HCT116 (cell line): ENCODE measurements around the gene SPAG8. TPM values are rescaled to one million over a fixed set of nuclear protein-coding genes. Genes with fewer than 3 reads are reported as not detected.

Experiments
- ATAC-seq: fragments of 200-7000 bp; cut with Tn5 transposase; 2 replicates; pipeline ENCODE4 v1.9.1; 2020; ENCODE audit warnings: mild to moderate bottlenecking, moderate library complexity
- BruUV-seq: library from RNA; stranded (reverse); fragments of 400-500 nt; replicated peaks from 2 replicates; lab custom pipeline; 2021; lab: Mats Ljungman, UMichigan
- CTCF ChIA-PET: fragments of 300-600 bp; sonication (Branson Sonifier 250); formaldehyde crosslinking; loops from one replicate; lab custom pipeline; 2021; ENCODE audit warnings: antibody characterized with exemption; lab: Charles Lee
- POLR2A ChIA-PET: fragments of 300-600, 350-600 bp; sonication (Branson Sonifier 250); formaldehyde crosslinking; loops from one replicate; lab custom pipeline; 2021; ENCODE audit warnings: antibody characterized with exemption; lab: Charles Lee
- RAD21 ChIA-PET, 2 experiments: fragments of 300-600 bp; sonication (Branson Sonifier 250); formaldehyde crosslinking; loops; one replicate each; lab custom pipeline; 2023; ENCODE audit warnings: low total read pairs in 2 of 2; ENCODE audit not compliant: uncharacterized antibody in 2 of 2, unreplicated experiment in 2 of 2, low non-redundant PET in 1 of 2; lab: Charles Lee
- DNase-seq: peaks from one replicate; pipeline ENCODE4 v3.0.0-alpha.2; 2010; ENCODE audit warnings: low read depth, low spot score
- H2AFZ ChIP-seq: fragments of 200-600 bp; shearing (Covaris generic), sonication (generic); 2 replicates; pipeline ENCODE4 v1.6.1; 2017; ENCODE audit warnings: low read depth, mixed run types, mixed read lengths, antibody characterized with exemption, low read length; ENCODE audit not compliant: poor library complexity, severe bottlenecking
- H3K27ac ChIP-seq: 2 replicates; pipeline ENCODE4 v1.5.1; 2012; ENCODE audit warnings: low read depth, low read length
- H3K27me3 ChIP-seq: fragments of 200-600 bp; sonication (generic); 2 replicates; pipeline ENCODE4 v1.6.1; 2016; ENCODE audit warnings: mixed run types, low read length, mixed read lengths; ENCODE audit not compliant: insufficient read depth
- H3K36me3 ChIP-seq, 2 experiments: fragments of 200-500 bp in 1 of 2; fragments of 200-600 bp in 1 of 2; sonication (Bioruptor generic) in 1 of 2; sonication (generic) in 1 of 2; 2 replicates each; pipeline versions ENCODE4 v1.5.1 to v1.6.1; 2014 to 2016; ENCODE audit warnings: low read length in 2 of 2, inconsistent platforms in 1 of 2, mixed read lengths in 1 of 2, mixed run types in 1 of 2; ENCODE audit not compliant: insufficient read depth in 2 of 2, control insufficient read depth in 1 of 2
- H3K4me1 ChIP-seq, 2 experiments: fragments of 200-600 bp in 1 of 2; sonication (generic) in 1 of 2; 2 replicates each; pipeline versions ENCODE4 v1.5.1 to v1.6.1; 2012 to 2017; ENCODE audit warnings: low read length in 2 of 2, inconsistent platforms in 1 of 2, mild to moderate bottlenecking in 1 of 2, mixed read lengths in 1 of 2, mixed run types in 1 of 2, moderate library complexity in 1 of 2; ENCODE audit not compliant: insufficient read depth in 2 of 2, control insufficient read depth in 1 of 2
- H3K4me2 ChIP-seq: fragments of 200-600 bp; sonication (generic); 2 replicates; pipeline ENCODE4 v1.6.1; 2017; ENCODE audit warnings: mixed run types, low read length, mixed read lengths
- H3K4me3 ChIP-seq, 2 experiments: fragments of 200-600 bp in 1 of 2; sonication (generic) in 1 of 2; replicated peaks in 1 of 2; 2 replicates each; pipeline ENCODE4 v1.5.1; 2011 to 2016; ENCODE audit warnings: low read length in 2 of 2, control low read depth in 1 of 2, low read depth in 1 of 2, mild to moderate bottlenecking in 1 of 2, mixed read lengths in 1 of 2, mixed run types in 1 of 2
- H3K79me2 ChIP-seq: fragments of 200-600 bp; sonication (generic); 2 replicates; pipeline ENCODE4 v1.6.1; 2017; ENCODE audit warnings: mild to moderate bottlenecking, mixed run types, low read length, moderate library complexity, mixed read lengths; ENCODE audit not compliant: insufficient read depth
- H3K9ac ChIP-seq: fragments of 200-600 bp; sonication (generic); 2 replicates; pipeline ENCODE4 v1.6.1; 2016; ENCODE audit warnings: low read length, mixed read lengths
- H3K9me2 ChIP-seq: fragments of 200-600 bp; sonication (generic), shearing (Covaris generic); 2 replicates; pipeline ENCODE4 v1.6.1; 2017; ENCODE audit warnings: mixed run types, mild to moderate bottlenecking, moderate library complexity; ENCODE audit not compliant: insufficient read depth
- H3K9me3 ChIP-seq, 2 experiments: fragments of 200-500 bp in 1 of 2; fragments of 200-600 bp in 1 of 2; sonication (Bioruptor generic) in 1 of 2; sonication (generic) in 1 of 2; 2 replicates each; pipeline ENCODE4 v1.6.1; 2014 to 2017; ENCODE audit warnings: low read length in 2 of 2, mixed read lengths in 2 of 2, inconsistent platforms in 1 of 2, low read depth in 1 of 2, mild to moderate bottlenecking in 1 of 2, mixed run types in 1 of 2, moderate library complexity in 1 of 2; ENCODE audit not compliant: control insufficient read depth in 1 of 2, insufficient read depth in 1 of 2
- H4K20me1 ChIP-seq: fragments of 200-600 bp; sonication (generic), shearing (Covaris generic); 2 replicates; pipeline ENCODE4 v1.6.1; 2017; ENCODE audit warnings: mixed run types, mild to moderate bottlenecking, moderate library complexity; ENCODE audit not compliant: insufficient read depth
- ATF3 ChIP-seq: IDR thresholded peaks from 2 replicates; pipeline ENCODE4 v1.6.1; 2012
- CBX3 ChIP-seq: IDR thresholded peaks from 2 replicates; pipeline ENCODE4 v1.6.1; 2012; ENCODE audit warnings: low read depth
- CEBPB ChIP-seq: IDR thresholded peaks from 2 replicates; pipeline ENCODE4 v1.6.1; 2012; ENCODE audit warnings: low read depth
- CTCF ChIP-seq, 3 experiments: fragments of 200-600 bp in 1 of 3; sonication (generic) in 1 of 3; IDR thresholded peaks in 2 of 3; conservative IDR thresholded peaks in 1 of 3; 2 replicates each; pipeline ENCODE4 v1.5.1; 2012 to 2017; ENCODE audit warnings: low read depth in 2 of 3, low read length in 2 of 3, antibody characterized with exemption in 1 of 3, borderline replicate concordance in 1 of 3, control low read depth in 1 of 3, mild to moderate bottlenecking in 1 of 3, mixed read lengths in 1 of 3, mixed run types in 1 of 3, moderate library complexity in 1 of 3; ENCODE audit not compliant: insufficient read depth in 1 of 3
- ELF1 ChIP-seq: IDR thresholded peaks from 2 replicates; pipeline ENCODE4 v1.6.1; 2012; ENCODE audit warnings: low read depth, borderline replicate concordance
- EZH2 ChIP-seq: fragments of 200-600 bp; sonication (generic); IDR thresholded peaks from 2 replicates; pipeline ENCODE4 v1.6.1; 2017; ENCODE audit warnings: antibody characterized with exemption, mixed run types
- EZH2phosphoT487 ChIP-seq: fragments of 200-600 bp; IDR thresholded peaks from 2 replicates; pipeline ENCODE4 v1.6.1; 2018; ENCODE audit warnings: antibody characterized with exemption, borderline replicate concordance
- FOSL1 ChIP-seq: IDR thresholded peaks from 2 replicates; pipeline ENCODE4 v1.6.1; 2012; ENCODE audit warnings: low read depth
- RAD21 ChIP-seq: IDR thresholded peaks from 2 replicates; pipeline ENCODE4 v1.6.1; 2012; ENCODE audit warnings: low read depth, mild to moderate bottlenecking
- REST ChIP-seq: IDR thresholded peaks from 2 replicates; pipeline ENCODE4 v1.6.1; 2012; ENCODE audit warnings: low read depth
- SIN3A ChIP-seq: IDR thresholded peaks from 2 replicates; pipeline ENCODE4 v1.6.1; 2012; ENCODE audit warnings: low read depth
- TCF7L2 ChIP-seq: IDR thresholded peaks from 2 replicates; pipeline ENCODE4 v1.7.0; 2011; ENCODE audit warnings: borderline replicate concordance, inconsistent platforms; ENCODE audit not compliant: insufficient read depth, insufficient read length; ENCODE audit errors: extremely low read depth
- ZBTB33 ChIP-seq: IDR thresholded peaks from 2 replicates; pipeline ENCODE4 v1.6.1; 2011; ENCODE audit warnings: mild to moderate bottlenecking, low read length, moderate library complexity; ENCODE audit not compliant: insufficient replicate concordance; ENCODE audit errors: extremely low read depth
- ZFX ChIP-seq: fragments of 450-650 bp; IDR thresholded peaks from 2 replicates; pipeline ENCODE4 v1.6.1; 2017
- intact Hi-C: fragments of 100-400 bp; cut with micrococcal nuclease; formaldehyde crosslinking; loops from 2 replicates; pipeline ENCODE4 v1.10.0; 2022
- total RNA-seq: library from RNA; stranded (reverse); gene quantifications from one replicate; pipeline ENCODE4 v1.2.1, GENCODE V29; 2021; ENCODE audit not compliant: unreplicated experiment

The SPAG8 gene
- total RNA-seq, 1 experiment from 2014 or later: 0.39 TPM

- Histone ChIP-seq H3K4me1 (peaks cover 0 to 11% of the 10 kb centered on the region in 2 experiments; a peak in 1 of 4 replicates), H3K9me3 (no peaks in the 10 kb centered on the region), H3K79me2 (no peaks in the 10 kb centered on the region), H3K27me3 (no peaks in the 10 kb centered on the region), H3K9me2 (no peaks in the 10 kb centered on the region), H4K20me1 (no peaks in the 10 kb centered on the region), H2AFZ (no peak within 1 kb of the TSS), H3K27ac (no peak within 1 kb of the TSS), H3K9ac (no peak within 1 kb of the TSS), H3K36me3 (0 out of 4 replicates have a peak, but pooled peaks cover 0 to 4% of the 10 kb centered on the region in 2 experiments), H3K4me3 (no peak within 1 kb of the TSS), H3K4me2 (no peak within 1 kb of the TSS)
- no peak for DNase-seq
- ChIA-PET RAD21 (no interaction called here), POLR2A (no interaction called here), CTCF (interaction anchor here (1.2 to 1.9 kb wide), 2 partner anchors 35 to 120 kb away, joined by 3 to 6 read pairs; no protein-coding TSS in a partner anchor)
- no TSS peak for BruUV-seq
- intact Hi-C loops: loop anchor here (2.0 kb wide), 1 partner anchor 43 kb away; no protein-coding TSS in a partner anchor
- ATAC-seq: no peak
- TF ChIP-seq ZFX: no peak
- TF ChIP-seq ELF1: no peak
- no peak for TF ChIP-seq CBX3
- no peak for TF ChIP-seq SIN3A
- TF ChIP-seq CTCF (IDR thresholded peaks at IDR 0.05 in 2 of 3, conservative IDR thresholded peaks at IDR 0.05 in 1 of 3; ENCODE audit: borderline replicate concordance in 1 of 3, insufficient read depth in 1 of 3, low read depth in 2 of 3, low read length in 2 of 3): no peak
- TF ChIP-seq EZH2phosphoT487: no peak
- no peak for TF ChIP-seq FOSL1
- no peak for TF ChIP-seq EZH2
- TF ChIP-seq ATF3: no peak
- no peak for TF ChIP-seq ZBTB33
- TF ChIP-seq RAD21: no peak
- no peak for TF ChIP-seq CEBPB
- TF ChIP-seq TCF7L2: no peak
- no peak for TF ChIP-seq REST
Measured at GRCh38 chr9:35791297-35791921, 20.7 kb downstream of the SPAG8 start, which contains the start of gene NPR2. Gene NPR2, plus strand, starts transcription at chr9:35791591. Its CDS starts 818 bp downstream, at chr9:35792409.
